Thyroid gland (tissue), 4 donors: Measurements from ENCODE around the gene ALX1.

Experiments used
- CTCF ChIP-seq, 6 experiments: fragments of 200-600 bp in 3 of 6; fragments of 450-650 bp in 3 of 6; sonication (generic) in 3 of 6; IDR thresholded peaks; one replicate each; pipeline ENCODE4 v1.5.1; 2016 to 2019; ENCODE audit warnings: antibody characterized with exemption in 6 of 6, mild to moderate bottlenecking in 2 of 6, inconsistent platforms in 1 of 6, moderate library complexity in 1 of 6
- POLR2A ChIP-seq, 2 donors: fragments of 450-650 bp; IDR thresholded peaks; one replicate each; pipeline ENCODE4 v1.6.1; 2017; ENCODE audit warnings: antibody characterized with exemption in 2 of 2, mild to moderate bottlenecking in 2 of 2, moderate library complexity in 1 of 2

DNA sequence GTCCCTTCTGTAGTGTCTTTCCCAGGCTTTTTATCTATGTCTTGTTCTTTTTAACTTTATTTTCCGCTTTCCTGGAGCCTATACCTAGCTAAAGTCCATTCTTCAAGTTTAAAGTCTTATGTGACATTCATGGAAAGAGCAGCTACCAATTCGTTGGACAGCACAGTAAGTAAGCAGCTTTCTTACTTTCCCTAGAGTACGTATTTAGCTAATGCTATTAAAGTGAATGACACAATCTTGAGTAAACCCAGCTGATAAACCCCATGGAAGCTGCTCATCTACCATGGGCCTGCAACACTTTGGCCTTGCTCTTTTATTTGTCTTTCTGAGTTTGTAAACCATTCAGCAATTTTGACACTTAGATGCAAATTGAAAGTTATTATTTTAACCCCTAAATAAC is 30.0 kb downstream of the ALX1 start:
- TF ChIP-seq CTCF (IDR thresholded peaks at IDR 0.05): no peak
- TF ChIP-seq POLR2A (IDR thresholded peaks at IDR 0.05): no peak
